Measurements from ENCODE around the gene PDE8A.
"Not testable (repeated sequence)": the region's sequence is repeated elsewhere in the genome, so short reads cannot be mapped to it uniquely, and the experiment has no call there.

PDE8A gene

GRCh38 chr15:84991014-84991712 is 9.5 kb downstream of the PDE8A start:
- DNase-seq, result no peak
- ATAC-seq, result no peak

GRCh38 chr15:84992157-84992944 is 10.7 kb downstream of the PDE8A start:
- DNase-seq (peak; percentile 55), ATAC-seq (peak; percentile 96)

- no peak for ATAC-seq
Observed at GRCh38 chr15:84996055-84996454, 14.4 kb downstream of the PDE8A start.

GRCh38 chr15:84996714-84997113 is 15.1 kb downstream of the PDE8A start:
- DNase-seq, ATAC-seq: not testable (repeated sequence)

More at GRCh38 chr15:84996055-84996454, 14.4 kb downstream of the PDE8A start:
- no peak for DNase-seq

- ATAC-seq, DNase-seq: not testable (repeated sequence)
Observed at GRCh38 chr15:84997214-84997613, 15.6 kb downstream of the PDE8A start.

GRCh38 chr15:85000189-85000864 is 18.7 kb downstream of the PDE8A start:
- no peak for ATAC-seq
- DNase-seq, result no peak

- ATAC-seq (no peak), DNase-seq (no peak)
Observed at GRCh38 chr15:85000937-85001336, 19.3 kb downstream of the PDE8A start.

- DNase-seq (no peak), ATAC-seq (no peak)
Observed at GRCh38 chr15:85002517-85002916, 20.9 kb downstream of the PDE8A start.

- no peak for DNase-seq
- no peak for ATAC-seq
Observed at GRCh38 chr15:85003593-85004312, 22.1 kb downstream of the PDE8A start.

- DNase-seq, result no peak
- ATAC-seq, result no peak
Observed at GRCh38 chr15:85004550-85004949, 22.9 kb downstream of the PDE8A start.

GRCh38 chr15:85005319-85005718 is 23.7 kb downstream of the PDE8A start:
- DNase-seq, result no peak
- no peak for ATAC-seq

- DNase-seq, result no peak
Observed at GRCh38 chr15:85005746-85006145, 24.1 kb downstream of the PDE8A start.

GRCh38 chr15:85006201-85006600 is 24.5 kb downstream of the PDE8A start:
- no peak for ATAC-seq
- DNase-seq, result no peak

More at GRCh38 chr15:85005746-85006145, 24.1 kb downstream of the PDE8A start:
- no peak for ATAC-seq

- ATAC-seq (no peak), DNase-seq (no peak)
Observed at GRCh38 chr15:85006655-85007054, 25.0 kb downstream of the PDE8A start.

- ATAC-seq (no peak), DNase-seq (no peak)
Observed at GRCh38 chr15:85007137-85007536, 25.5 kb downstream of the PDE8A start.

GRCh38 chr15:85007741-85008397 is 26.2 kb downstream of the PDE8A start:
- DNase-seq (no peak), ATAC-seq (no peak)

- ATAC-seq (no peak), DNase-seq (no peak)
Observed at GRCh38 chr15:85008474-85009260, 27.0 kb downstream of the PDE8A start.

- DNase-seq, result no peak
- no peak for ATAC-seq
Observed at GRCh38 chr15:85009435-85009834, 27.8 kb downstream of the PDE8A start.

GRCh38 chr15:85010071-85010385 is 28.4 kb downstream of the PDE8A start:
- DNase-seq (no peak), ATAC-seq (no peak)

GRCh38 chr15:85010386-85011159 is 28.9 kb downstream of the PDE8A start:
- ATAC-seq (no peak), DNase-seq (no peak)
